HepG2 (cell line): ENCODE data around the gene GAREM1.

Experiments used
- BHLHE40 ChIP-seq: IDR thresholded peaks from 2 replicates; pipeline ENCODE4 v1.6.1; 2011; ENCODE audit warnings: low read length, improper control_type of control experiment
- CHD4 ChIP-seq: fragments of 200-600 bp; sonication (generic); IDR thresholded peaks from 2 replicates; pipeline ENCODE4 v1.7.0; 2017; ENCODE audit warnings: mild to moderate bottlenecking, low read length, borderline replicate concordance
- CREB1 ChIP-seq, 2 experiments: fragments of 450-650 bp in 1 of 2; IDR thresholded peaks; 2 replicates each; pipeline ENCODE4 v1.6.1; 2016 to 2017; ENCODE audit warnings: control low read depth in 1 of 2, mild to moderate bottlenecking in 1 of 2, missing compliant biosample characterization in 1 of 2, missing genetic modification characterization in 1 of 2
- CTCF ChIP-seq: sonication (generic); formaldehyde crosslinking; IDR thresholded peaks from 2 replicates; pipeline ENCODE4 v1.5.0; 2020; ENCODE audit warnings: mild to moderate bottlenecking, missing genetic modification reagents, moderate library complexity
- ELF1 ChIP-seq: sonication (generic); formaldehyde crosslinking; IDR thresholded peaks from 2 replicates; pipeline ENCODE4 v1.4.0; 2020; ENCODE audit warnings: missing genetic modification reagents
- NFE2L1 ChIP-seq: sonication (generic); formaldehyde crosslinking; IDR thresholded peaks from 2 replicates; pipeline ENCODE4 v1.4.0; 2020; ENCODE audit warnings: missing genetic modification reagents, mild to moderate bottlenecking, borderline replicate concordance
- PAX8 ChIP-seq: sonication (generic); formaldehyde crosslinking; IDR thresholded peaks from 2 replicates; pipeline ENCODE4 v1.8.0; 2022; ENCODE audit warnings: mild to moderate bottlenecking, missing genetic modification reagents, borderline replicate concordance
- POLR2A ChIP-seq, 2 experiments: IDR thresholded peaks; 2 replicates each; pipeline ENCODE4 v1.6.1; 2011; ENCODE audit warnings: low read depth in 2 of 2, low read length in 2 of 2, mild to moderate bottlenecking in 1 of 2, moderate library complexity in 1 of 2; ENCODE audit not compliant: insufficient read depth in 1 of 2
- SNRNP70 ChIP-seq: fragments of 200-400 bp; formaldehyde crosslinking; IDR thresholded peaks from 2 replicates; pipeline ENCODE4 v1.6.1; 2017; ENCODE audit warnings: mild to moderate bottlenecking, low read depth, low read length, moderate library complexity
- SRSF1 ChIP-seq: fragments of 200-400 bp; formaldehyde crosslinking; optimal IDR thresholded peaks from 2 replicates; pipeline ENCODE3; 2017; ENCODE audit warnings: mild to moderate bottlenecking, low read depth, low read length, moderate library complexity
- ZNF138 ChIP-seq: sonication (generic); formaldehyde crosslinking; IDR thresholded peaks from 2 replicates; pipeline ENCODE4 v1.5.0; 2020; ENCODE audit warnings: mild to moderate bottlenecking, low read depth, missing genetic modification reagents

- TF ChIP-seq POLR2A (IDR thresholded peaks at IDR 0.05; ENCODE audit: insufficient read depth in 1 of 2, low read depth in 2 of 2, low read length in 2 of 2) (no peak), SNRNP70 (no peak), CHD4 (no peak), ELF1 (CRISPR knock-in tag) (no peak), BHLHE40 (no peak), ZNF138 (CRISPR knock-in tag) (no peak), SRSF1 (no peak), CTCF (CRISPR knock-in tag) (no peak), NFE2L1 (CRISPR knock-in tag) (no peak), CREB1 (IDR thresholded peaks at IDR 0.05) (no peak), CREB1 (CRISPR knock-in tag; IDR thresholded peaks at IDR 0.05) (no peak), PAX8 (no peak)
Measured at GRCh38 chr18:32310101-32310500, 160.6 kb downstream of the GAREM1 start.
